ENCODE results near the gene C11orf16. TPM values are rescaled to one million over a fixed set of nuclear protein-coding genes. Genes with fewer than 3 reads are reported as not detected.

The C11orf16 gene
- total and polyA plus RNA-seq, 2 of the 4 experiments (the other 2 are of a cell fraction), result not detected

DNA sequence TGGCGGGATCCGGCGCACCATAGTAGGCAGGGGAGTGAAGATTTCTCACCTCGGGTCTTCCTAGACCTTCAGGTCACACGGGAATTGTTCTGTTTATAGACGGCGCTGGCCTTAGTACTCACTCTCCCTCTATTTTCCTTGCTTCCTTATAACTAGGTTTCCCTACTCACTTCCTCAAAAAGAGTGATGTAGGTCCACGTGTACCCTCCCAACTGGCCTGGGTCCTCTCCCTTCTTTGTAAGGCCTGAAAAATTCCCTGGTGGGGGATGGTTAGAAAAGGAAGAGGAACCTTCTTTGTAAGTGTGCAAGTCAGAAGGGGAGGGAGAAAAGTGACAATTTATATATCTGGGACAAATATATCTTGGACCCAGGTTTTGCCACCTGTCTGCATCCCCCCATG, 34.4 kb upstream of the C11orf16 start:
- POLR2A ChIA-PET (ENCODE audit: unreplicated experiment), result interaction anchor here (0.8 kb wide), 1 partner anchor 128 kb away, joined by 4 read pairs; no protein-coding TSS in a partner anchor

More for the DNA sequence above, 34.4 kb upstream of the C11orf16 start:
- Histone ChIP-seq H3K18ac (ENCODE audit: low read depth, low read length) (no peak overlapping the region), H2AFZ (replicated peaks; ENCODE audit: low read length, poor library complexity) (no peak overlapping the region), H4K5ac (ENCODE audit: low read depth, low read length) (no peak overlapping the region), H3K27me3 (ENCODE audit: control insufficient read depth, insufficient read depth, low read length) (no peaks in the 10 kb centered on the region), H2BK120ac (ENCODE audit: low read depth, low read length) (no peak overlapping the region), H4K91ac (ENCODE audit: insufficient read depth, low read depth, low read length) (no peak overlapping the region), H3K9ac (ENCODE audit: low read depth, low read length) (no peak overlapping the region), H4K8ac (ENCODE audit: low read depth in 2 of 2, low read length in 2 of 2) (no peak overlapping the region), H3K79me1 (ENCODE audit: low read depth in 1 of 2, low read length in 2 of 2) (peaks cover 15 to 33% of the 10 kb centered on the region in 2 experiments), H2BK15ac (ENCODE audit: low read depth, low read length) (no peak overlapping the region), H3K4me2 (ENCODE audit: low read depth, low read length) (no peak overlapping the region), H4K20me1 (ENCODE audit: insufficient read depth, low read length) (no peaks in the 10 kb centered on the region), H3K27ac (ENCODE audit: insufficient read depth, low read length) (no peak overlapping the region), H3K9me3 (ENCODE audit: control insufficient read depth, insufficient read depth, low read length) (no peaks in the 10 kb centered on the region), H2BK20ac (ENCODE audit: low read depth, low read length) (no peak overlapping the region), H3K4me1 (ENCODE audit: control insufficient read depth, insufficient read depth, low read length) (peaks cover 6% of the 10 kb centered on the region), H3K23ac (ENCODE audit: low read depth, low read length) (no peak overlapping the region), H3K36me3 (ENCODE audit: control insufficient read depth, insufficient read depth, low read length) (no peaks in the 10 kb centered on the region), H2BK5ac (ENCODE audit: low read depth, low read length, poor library complexity, severe bottlenecking) (no peak overlapping the region), H3K4me3 (ENCODE audit: insufficient read depth, low read depth, low read length) (no peak overlapping the region), H2AK9ac (replicated peaks; ENCODE audit: low read depth, low read length, poor library complexity) (no peak overlapping the region), H3K14ac (replicated peaks; ENCODE audit: low read depth, low read length) (no peak overlapping the region), H3K4ac (ENCODE audit: low read depth, low read length) (no peak overlapping the region), H2AK5ac (ENCODE audit: low read depth, low read length) (no peak overlapping the region), H3K56ac (ENCODE audit: extremely low read depth, insufficient read depth, low read length) (no peak overlapping the region), H3K9me1 (ENCODE audit: insufficient read depth, low read length) (0 out of 2 replicates have a peak, but pooled peaks cover 4% of the 10 kb centered on the region)
- intact Hi-C loops (cut with micrococcal nuclease), result no loop called here
- in situ Hi-C loops (cut with MboI; ENCODE audit: low sequenced_read_pairs), result loop anchor here (25.0 kb wide), 1 partner anchor 730 kb away; no protein-coding TSS in a partner anchor
- WGBS, 2 experiments (ENCODE audit: extremely low coverage in 2 of 2, insufficient read length in 1 of 2), result no CpG with 5 or more reads among the region's 8 CpGs
- ATAC-seq (ENCODE audit: low read depth) (no peak), DNase-seq (no peak)
- no TSS peak for BruUV-seq (replicated peaks)
- CTCF ChIA-PET, result no interaction called here
- no peak for TF ChIP-seq CHD1 (IDR thresholded peaks at IDR 0.05; ENCODE audit: low read depth, low read length)
- no peak for TF ChIP-seq POLR2A (IDR thresholded peaks at IDR 0.05; ENCODE audit: low read depth, low read length)
- TF ChIP-seq FOS (IDR thresholded peaks at IDR 0.05; ENCODE audit: low read depth, low read length), result no peak
- TF ChIP-seq, protein P1, sequence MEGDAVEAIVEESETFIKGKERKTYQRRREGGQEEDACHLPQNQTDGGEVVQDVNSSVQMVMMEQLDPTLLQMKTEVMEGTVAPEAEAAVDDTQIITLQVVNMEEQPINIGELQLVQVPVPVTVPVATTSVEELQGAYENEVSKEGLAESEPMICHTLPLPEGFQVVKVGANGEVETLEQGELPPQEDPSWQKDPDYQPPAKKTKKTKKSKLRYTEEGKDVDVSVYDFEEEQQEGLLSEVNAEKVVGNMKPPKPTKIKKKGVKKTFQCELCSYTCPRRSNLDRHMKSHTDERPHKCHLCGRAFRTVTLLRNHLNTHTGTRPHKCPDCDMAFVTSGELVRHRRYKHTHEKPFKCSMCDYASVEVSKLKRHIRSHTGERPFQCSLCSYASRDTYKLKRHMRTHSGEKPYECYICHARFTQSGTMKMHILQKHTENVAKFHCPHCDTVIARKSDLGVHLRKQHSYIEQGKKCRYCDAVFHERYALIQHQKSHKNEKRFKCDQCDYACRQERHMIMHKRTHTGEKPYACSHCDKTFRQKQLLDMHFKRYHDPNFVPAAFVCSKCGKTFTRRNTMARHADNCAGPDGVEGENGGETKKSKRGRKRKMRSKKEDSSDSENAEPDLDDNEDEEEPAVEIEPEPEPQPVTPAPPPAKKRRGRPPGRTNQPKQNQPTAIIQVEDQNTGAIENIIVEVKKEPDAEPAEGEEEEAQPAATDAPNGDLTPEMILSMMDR (conservative IDR thresholded peaks at IDR 0.05; ENCODE audit: low read depth, low read length), result no peak
- TF ChIP-seq, protein P2, sequence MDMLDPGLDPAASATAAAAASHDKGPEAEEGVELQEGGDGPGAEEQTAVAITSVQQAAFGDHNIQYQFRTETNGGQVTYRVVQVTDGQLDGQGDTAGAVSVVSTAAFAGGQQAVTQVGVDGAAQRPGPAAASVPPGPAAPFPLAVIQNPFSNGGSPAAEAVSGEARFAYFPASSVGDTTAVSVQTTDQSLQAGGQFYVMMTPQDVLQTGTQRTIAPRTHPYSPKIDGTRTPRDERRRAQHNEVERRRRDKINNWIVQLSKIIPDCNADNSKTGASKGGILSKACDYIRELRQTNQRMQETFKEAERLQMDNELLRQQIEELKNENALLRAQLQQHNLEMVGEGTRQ (IDR thresholded peaks at IDR 0.05; ENCODE audit: low read depth, low read length), result no peak
- TF ChIP-seq MXI1 (IDR thresholded peaks at IDR 0.05; ENCODE audit: borderline replicate concordance, low read depth, low read length), result no peak
- no peak for TF ChIP-seq NFE2L2 (IDR thresholded peaks at IDR 0.05; ENCODE audit: low read depth, low read length)
- TF ChIP-seq, protein P3, sequence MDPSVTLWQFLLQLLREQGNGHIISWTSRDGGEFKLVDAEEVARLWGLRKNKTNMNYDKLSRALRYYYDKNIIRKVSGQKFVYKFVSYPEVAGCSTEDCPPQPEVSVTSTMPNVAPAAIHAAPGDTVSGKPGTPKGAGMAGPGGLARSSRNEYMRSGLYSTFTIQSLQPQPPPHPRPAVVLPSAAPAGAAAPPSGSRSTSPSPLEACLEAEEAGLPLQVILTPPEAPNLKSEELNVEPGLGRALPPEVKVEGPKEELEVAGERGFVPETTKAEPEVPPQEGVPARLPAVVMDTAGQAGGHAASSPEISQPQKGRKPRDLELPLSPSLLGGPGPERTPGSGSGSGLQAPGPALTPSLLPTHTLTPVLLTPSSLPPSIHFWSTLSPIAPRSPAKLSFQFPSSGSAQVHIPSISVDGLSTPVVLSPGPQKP (IDR thresholded peaks at IDR 0.05; ENCODE audit: borderline replicate concordance, low read depth, low read length), result no peak
- dilution Hi-C loops (cut with HindIII; ENCODE audit: low sequenced_read_pairs, unreplicated experiment), result no loop called here

All from IMR-90 (cell line).